Urinary bladder (tissue), 4 donors: ENCODE results near the gene RAB31. TPM values are rescaled to one million over a fixed set of nuclear protein-coding genes. Genes with fewer than 3 reads are reported as not detected.

ENCODE experiments used
- DNase-seq: peaks from one replicate; pipeline ENCODE4 v3.0.0-alpha.2; 2015; ENCODE audit errors: extremely low spot score
- H3K27ac ChIP-seq: one replicate; pipeline ENCODE4 v1.5.1; 2013; ENCODE audit warnings: low read depth, mild to moderate bottlenecking, moderate library complexity
- H3K36me3 ChIP-seq: one replicate; pipeline ENCODE4 v1.6.1; 2013; ENCODE audit warnings: mild to moderate bottlenecking, moderate library complexity; ENCODE audit not compliant: insufficient read depth
- H3K4me1 ChIP-seq: one replicate; pipeline ENCODE4 v1.6.1; 2013; ENCODE audit warnings: mild to moderate bottlenecking, moderate library complexity; ENCODE audit not compliant: insufficient read depth
- H3K4me3 ChIP-seq: one replicate; pipeline ENCODE4 v1.5.1; 2013; ENCODE audit warnings: low read depth, low read length
- WGBS: extraction: QIAGEN DNeasy Blood & Tissue Kit; methylation state at CpG from one replicate; pipeline ENCODE4 v1.1.7; 2013; 5-methylcytosine and 5-hydroxymethylcytosine counted together
- polyA plus RNA-seq: library from polyadenylated mRNA; stranded (reverse); fragments of 200-250 nt; gene quantifications from one replicate; pipeline ENCODE4 v1.2.3, GENCODE V29; 2013
- total RNA-seq: library from RNA; depleted of rRNA; stranded (reverse); fragments of >200 nt; gene quantifications from one replicate; pipeline ENCODE4 v1.2.3, GENCODE V29; 2014
- donor health status: healthy with polysubstance abuse.
- donor health status: healthy.

RAB31 gene
- total and polyA plus RNA-seq, 2 donors = 37.1 to 77.2 TPM

DNA sequence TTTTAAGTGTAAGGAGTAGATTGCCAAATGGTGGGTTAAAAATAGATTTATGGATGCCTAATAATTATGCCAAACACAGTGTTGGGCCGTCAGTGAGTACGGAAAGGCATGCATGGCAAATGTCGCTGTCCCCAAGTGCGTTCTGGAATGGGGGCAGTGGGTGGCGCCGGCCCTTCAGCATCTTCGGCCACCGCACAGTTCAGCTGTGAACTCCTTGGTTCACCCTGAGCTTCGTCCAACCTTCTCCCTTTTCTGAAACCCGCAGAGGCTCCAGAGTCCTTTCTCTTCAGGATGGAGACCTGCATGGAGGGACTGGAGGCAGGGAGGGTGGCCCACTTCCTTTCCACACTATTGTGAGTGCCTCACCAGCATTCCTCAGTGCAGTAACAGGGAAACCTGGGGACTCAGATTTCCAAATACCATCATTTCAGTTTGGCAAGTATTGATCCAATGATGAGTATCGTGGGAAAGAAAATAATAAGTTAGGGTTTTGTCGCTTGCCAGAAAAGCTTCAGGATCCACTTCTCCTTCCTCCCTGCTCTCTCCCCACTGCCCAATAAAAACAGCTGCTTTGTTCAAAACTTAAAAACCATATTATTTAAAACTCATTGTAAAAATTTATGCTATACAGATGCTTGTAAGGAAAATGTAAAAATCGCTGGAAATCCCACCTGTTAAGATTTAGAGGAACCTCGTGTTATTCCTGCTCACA, 103.0 kb downstream of the RAB31 start:
- DNase-seq = no peak
- WGBS = 88% methylated on average over 14 of the region's 14 CpGs
- H3K4me1 ChIP-seq = no peaks in the 10 kb centered on the region
- H3K27ac ChIP-seq = no peak overlapping the region
- H3K36me3 ChIP-seq = no peaks in the 10 kb centered on the region
- no peak overlapping the region for H3K4me3 ChIP-seq

GRCh38 chr18:9811978-9812377, 103.9 kb downstream of the RAB31 start:
- Histone ChIP-seq H3K27ac (no peak overlapping the region), H3K4me1 (no peaks in the 10 kb centered on the region), H3K36me3 (no peaks in the 10 kb centered on the region), H3K4me3 (no peak overlapping the region)
- 70% methylated on average over 5 of the region's 5 CpGs for WGBS
- DNase-seq = no peak

- DNase-seq = no peak
- Histone ChIP-seq H3K4me3 (no peak overlapping the region), H3K27ac (no peak overlapping the region), H3K36me3 (no peaks in the 10 kb centered on the region), H3K4me1 (no peaks in the 10 kb centered on the region)
- 26% methylated on average over 4 of the region's 4 CpGs for WGBS
Measured at GRCh38 chr18:9814431-9814830, 106.3 kb downstream of the RAB31 start.

GRCh38 chr18:9817286-9817685, 109.2 kb downstream of the RAB31 start:
- no peak overlapping the region for H3K4me3 ChIP-seq
- H3K36me3 ChIP-seq = no peaks in the 10 kb centered on the region
- no peak overlapping the region for H3K27ac ChIP-seq
- WGBS = 81% methylated on average over 4 of the region's 4 CpGs
- DNase-seq = no peak
- H3K4me1 ChIP-seq = no peaks in the 10 kb centered on the region

GRCh38 chr18:9817725-9818422, 109.8 kb downstream of the RAB31 start:
- no peaks in the 10 kb centered on the region for H3K36me3 ChIP-seq
- no peak overlapping the region for H3K27ac ChIP-seq
- no peak for DNase-seq
- no peaks in the 10 kb centered on the region for H3K4me1 ChIP-seq
- no peak overlapping the region for H3K4me3 ChIP-seq
- WGBS = 92% methylated on average over 8 of the region's 8 CpGs

DNA sequence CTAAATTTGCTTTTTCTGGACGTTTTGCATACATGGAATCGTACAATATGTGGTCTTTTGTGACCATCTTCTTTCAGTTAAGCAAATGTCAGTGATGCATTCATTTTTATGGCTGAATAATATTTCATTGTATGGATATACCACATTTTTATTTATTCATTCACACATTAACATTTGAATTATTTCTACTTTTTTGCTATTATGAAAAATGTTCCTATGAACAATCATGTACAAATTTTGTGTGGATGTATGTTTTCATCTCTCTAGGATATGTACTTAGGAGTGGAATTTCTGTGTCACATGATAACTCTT, 110.3 kb downstream of the RAB31 start:
- WGBS = 98% methylated on average over 2 of the region's 2 CpGs
- Histone ChIP-seq H3K27ac (no peak overlapping the region), H3K4me3 (no peak overlapping the region), H3K36me3 (no peaks in the 10 kb centered on the region), H3K4me1 (no peaks in the 10 kb centered on the region)
- no peak for DNase-seq

- no peak overlapping the region for H3K4me3 ChIP-seq
- H3K36me3 ChIP-seq = no peaks in the 10 kb centered on the region
- DNase-seq = no peak
- H3K4me1 ChIP-seq = peaks cover under 1% of the 10 kb centered on the region
- H3K27ac ChIP-seq = no peak overlapping the region
Measured at GRCh38 chr18:9820127-9820526, 112.0 kb downstream of the RAB31 start.

DNA sequence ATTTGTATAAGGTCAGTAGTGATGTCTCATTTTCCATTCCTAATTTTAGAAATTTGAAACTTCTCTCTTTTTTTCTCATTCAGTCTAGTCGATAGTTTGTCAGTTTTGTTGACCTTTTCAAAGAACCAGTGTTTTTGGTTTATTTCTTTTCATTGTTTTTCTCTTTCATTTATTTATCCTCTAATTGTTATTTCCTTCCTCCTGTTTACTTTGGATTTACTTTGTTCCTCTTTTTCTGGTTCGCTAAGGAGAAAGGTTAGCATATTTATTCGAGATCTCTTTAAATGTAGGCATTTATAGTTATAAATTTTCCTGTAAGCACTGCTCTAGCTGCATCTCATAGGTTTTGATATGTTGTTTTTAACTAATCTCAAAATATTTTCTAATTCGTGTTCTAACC, 112.6 kb downstream of the RAB31 start:
- Histone ChIP-seq H3K36me3 (no peaks in the 10 kb centered on the region), H3K4me1 (peaks cover 1% of the 10 kb centered on the region), H3K4me3 (no peak overlapping the region), H3K27ac (no peak overlapping the region)
- DNase-seq = no peak
- WGBS = 85% methylated on average over 4 of the region's 4 CpGs

- peaks cover 1% of the 10 kb centered on the region for H3K4me1 ChIP-seq
- no peak for DNase-seq
- H3K27ac ChIP-seq = no peak overlapping the region
- H3K4me3 ChIP-seq = no peak overlapping the region
- no peaks in the 10 kb centered on the region for H3K36me3 ChIP-seq
- 95% methylated on average over 11 of the region's 11 CpGs for WGBS
Measured at GRCh38 chr18:9822587-9823185, 114.6 kb downstream of the RAB31 start.

DNA sequence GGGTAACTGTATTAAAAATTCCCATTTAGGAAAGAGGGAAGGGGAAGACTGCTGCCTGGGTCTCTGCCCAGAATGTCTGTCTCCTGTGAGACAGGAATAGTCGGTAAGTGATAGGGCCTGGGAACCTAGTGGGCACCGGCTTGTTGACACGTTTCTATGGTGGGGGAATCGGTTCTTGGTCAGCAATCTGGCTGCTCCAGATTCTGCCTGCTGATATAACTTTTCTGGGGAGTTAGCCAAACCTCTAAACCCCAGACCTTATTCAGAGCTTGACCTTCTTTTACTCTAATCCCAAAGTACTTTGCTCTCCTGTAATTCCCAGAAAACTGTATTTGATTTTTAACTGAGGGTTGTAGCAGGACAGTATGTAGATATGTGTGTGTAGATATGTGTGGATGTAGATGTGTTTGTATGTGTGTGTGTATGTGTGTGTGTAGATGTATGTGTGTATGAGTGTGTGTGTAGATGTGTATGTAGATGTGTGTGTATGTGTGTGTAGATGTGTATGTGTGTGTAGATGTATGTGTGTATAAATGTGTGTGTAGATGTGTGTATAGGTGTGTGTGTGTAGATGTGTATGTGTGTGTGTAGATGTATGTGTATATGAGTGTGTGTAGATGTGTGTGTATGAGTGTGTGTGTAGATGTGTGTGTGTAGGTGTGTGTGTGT, 115.8 kb downstream of the RAB31 start:
- no peak for DNase-seq
- WGBS = 26% methylated on average over 4 of the region's 4 CpGs
- peaks cover 1% of the 10 kb centered on the region for H3K4me1 ChIP-seq
- H3K36me3 ChIP-seq = no peaks in the 10 kb centered on the region
- H3K27ac ChIP-seq = no peak overlapping the region
- H3K4me3 ChIP-seq = no peak overlapping the region

DNA sequence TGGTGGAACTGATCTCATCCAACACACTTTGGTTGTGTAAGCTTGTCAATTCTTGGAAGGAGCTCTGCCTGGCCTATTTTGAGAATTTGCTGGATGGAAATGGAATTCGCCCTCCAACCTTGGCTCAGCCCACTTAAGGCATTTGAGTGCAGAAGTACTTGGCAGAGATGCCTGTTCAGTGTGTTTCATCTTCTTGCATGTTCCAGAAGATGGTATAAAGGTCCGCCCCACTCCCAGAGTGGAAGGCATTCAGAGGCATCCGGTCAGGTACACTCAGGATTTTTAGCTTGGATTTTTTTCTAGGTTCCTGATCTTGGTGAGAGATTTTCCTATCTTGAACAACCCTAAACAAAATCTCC, 116.4 kb downstream of the RAB31 start:
- Histone ChIP-seq H3K36me3 (no peaks in the 10 kb centered on the region), H3K4me3 (no peak overlapping the region), H3K4me1 (peaks cover 1% of the 10 kb centered on the region), H3K27ac (no peak overlapping the region)
- WGBS = 55% methylated on average over 3 of the region's 3 CpGs
- DNase-seq = no peak

- H3K4me3 ChIP-seq = no peak overlapping the region
- no peaks in the 10 kb centered on the region for H3K36me3 ChIP-seq
- no peak for DNase-seq
- H3K4me1 ChIP-seq = peaks cover 1% of the 10 kb centered on the region
- H3K27ac ChIP-seq = no peak overlapping the region
- WGBS = 90% methylated on average over 3 of the region's 3 CpGs
Measured at GRCh38 chr18:9824952-9825371, 116.9 kb downstream of the RAB31 start.

DNA sequence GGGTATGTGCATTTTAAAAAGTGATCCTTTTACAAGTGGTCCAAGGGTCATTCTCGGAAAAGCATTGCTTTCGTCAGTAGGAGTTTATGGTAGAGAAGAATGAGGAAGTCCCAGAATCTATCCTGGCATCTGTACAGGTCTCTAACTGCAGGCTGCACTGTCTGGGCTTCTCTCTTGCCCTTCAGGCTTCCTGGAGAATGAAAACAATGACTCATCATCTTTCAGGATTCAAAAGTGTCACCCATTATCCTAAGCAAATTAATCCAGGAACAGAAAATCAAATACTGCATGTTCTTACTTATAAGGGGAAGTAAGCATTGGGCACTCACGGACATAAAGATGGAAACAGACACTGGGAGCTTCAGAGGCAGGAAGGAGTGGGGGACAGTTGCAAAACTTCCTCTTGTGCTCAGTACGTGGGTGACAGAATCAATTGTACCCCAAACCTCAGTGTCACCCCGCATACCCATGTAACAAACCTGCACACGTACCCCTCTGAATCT, 117.5 kb downstream of the RAB31 start:
- no peak overlapping the region for H3K27ac ChIP-seq
- DNase-seq = peak; percentile 35
- H3K4me3 ChIP-seq = no peak overlapping the region
- H3K36me3 ChIP-seq = no peaks in the 10 kb centered on the region
- peaks cover 1% of the 10 kb centered on the region for H3K4me1 ChIP-seq
- 46% methylated on average over 6 of the region's 6 CpGs for WGBS

- 94% methylated on average over 4 of the region's 4 CpGs for WGBS
- no peak for DNase-seq
- H3K36me3 ChIP-seq = no peaks in the 10 kb centered on the region
- H3K4me3 ChIP-seq = no peak overlapping the region
- peaks cover 1% of the 10 kb centered on the region for H3K4me1 ChIP-seq
- H3K27ac ChIP-seq = no peak overlapping the region
Measured at GRCh38 chr18:9826685-9827084, 118.6 kb downstream of the RAB31 start.
